PC-3 (cell line): ENCODE measurements around the gene CNTNAP2.

Experiments
- EZH2 ChIP-seq: fragments of 300-600 bp; sonication (generic); IDR thresholded peaks from one replicate; pipeline ENCODE4 v1.6.1; 2017; ENCODE audit warnings: antibody characterized with exemption, mild to moderate bottlenecking, low read length; ENCODE audit not compliant: unreplicated experiment
- TF ChIP-seq, protein P1 (sequence below): fragments of 300-600 bp; sonication (generic); conservative IDR thresholded peaks from 2 replicates; pipeline ENCODE4 v1.5.1; 2017; ENCODE audit warnings: antibody characterized with exemption, low read depth, mild to moderate bottlenecking, low read length

DNA sequence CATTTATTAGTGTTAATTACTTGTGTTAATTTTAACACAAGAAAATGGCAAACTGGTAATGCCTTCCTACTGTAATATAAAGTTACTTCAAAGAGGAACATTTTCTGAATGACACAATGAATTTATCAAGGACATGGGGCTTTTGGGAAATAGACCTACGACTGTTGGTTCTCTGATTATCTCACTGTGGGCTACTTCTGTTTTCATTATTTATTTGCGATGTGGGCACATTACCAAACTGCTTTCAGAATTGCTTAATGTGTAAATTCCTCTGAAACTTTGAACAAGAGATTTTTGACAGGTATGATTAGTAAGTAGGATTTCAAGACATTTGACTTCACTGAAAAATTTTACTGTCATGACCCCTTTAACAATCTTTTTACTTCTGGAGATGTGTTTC is 535.6 kb downstream of the CNTNAP2 start:
- TF ChIP-seq, protein P1, sequence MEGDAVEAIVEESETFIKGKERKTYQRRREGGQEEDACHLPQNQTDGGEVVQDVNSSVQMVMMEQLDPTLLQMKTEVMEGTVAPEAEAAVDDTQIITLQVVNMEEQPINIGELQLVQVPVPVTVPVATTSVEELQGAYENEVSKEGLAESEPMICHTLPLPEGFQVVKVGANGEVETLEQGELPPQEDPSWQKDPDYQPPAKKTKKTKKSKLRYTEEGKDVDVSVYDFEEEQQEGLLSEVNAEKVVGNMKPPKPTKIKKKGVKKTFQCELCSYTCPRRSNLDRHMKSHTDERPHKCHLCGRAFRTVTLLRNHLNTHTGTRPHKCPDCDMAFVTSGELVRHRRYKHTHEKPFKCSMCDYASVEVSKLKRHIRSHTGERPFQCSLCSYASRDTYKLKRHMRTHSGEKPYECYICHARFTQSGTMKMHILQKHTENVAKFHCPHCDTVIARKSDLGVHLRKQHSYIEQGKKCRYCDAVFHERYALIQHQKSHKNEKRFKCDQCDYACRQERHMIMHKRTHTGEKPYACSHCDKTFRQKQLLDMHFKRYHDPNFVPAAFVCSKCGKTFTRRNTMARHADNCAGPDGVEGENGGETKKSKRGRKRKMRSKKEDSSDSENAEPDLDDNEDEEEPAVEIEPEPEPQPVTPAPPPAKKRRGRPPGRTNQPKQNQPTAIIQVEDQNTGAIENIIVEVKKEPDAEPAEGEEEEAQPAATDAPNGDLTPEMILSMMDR = no peak
- no peak for TF ChIP-seq EZH2
